Activated naive CD8-positive, alpha-beta T cell treated with anti-CD3 and anti-CD28 coated beads for 36 hours (primary cell): ENCODE results near the gene CDC42EP3. TPM values are rescaled to one million over a fixed set of nuclear protein-coding genes. Genes with fewer than 3 reads are reported as not detected.

Experiments
- DNase-seq: peaks from one replicate; pipeline ENCODE4 v3.0.0; 2021
- H3K27ac Mint-ChIP-seq: one replicate; pipeline ENCODE4 v1.8.0; 2022; ENCODE audit warnings: mild to moderate bottlenecking, moderate library complexity, mixed read lengths
- H3K27me3 Mint-ChIP-seq: one replicate; pipeline ENCODE4 v1.8.0; 2022; ENCODE audit warnings: mild to moderate bottlenecking, mixed read lengths
- H3K36me3 Mint-ChIP-seq: one replicate; pipeline ENCODE4 v1.8.0; 2021; ENCODE audit warnings: mild to moderate bottlenecking, mixed read lengths
- H3K4me1 Mint-ChIP-seq: one replicate; pipeline ENCODE4 v1.8.0; 2021; ENCODE audit warnings: mixed read lengths
- H3K4me3 Mint-ChIP-seq: one replicate; pipeline ENCODE4 v1.8.0; 2022; ENCODE audit warnings: mild to moderate bottlenecking, moderate library complexity, mixed read lengths
- H3K9me3 Mint-ChIP-seq: one replicate; pipeline ENCODE4 v1.8.0; 2022; ENCODE audit warnings: mixed read lengths
- total RNA-seq, 2 experiments: library from RNA; stranded (reverse); gene quantifications; one replicate each; pipeline ENCODE4 v1.2.3, GENCODE V29; 2021

CDC42EP3 gene
- total RNA-seq, 2 experiments from 2014 or later, result 18.6 to 22.2 TPM

- Mint-ChIP-seq H3K4me1 (peaks cover 61% of the 10 kb centered on the region), H3K36me3 (peaks cover 42% of the 10 kb centered on the region), H3K27me3 (no peaks in the 10 kb centered on the region), H3K4me3 (no peak overlapping the region), H3K9me3 (peaks cover 6% of the 10 kb centered on the region), H3K27ac (no peak overlapping the region)
- DNase-seq, result no peak
Observed at GRCh38 chr2:37638973-37639372, 32.5 kb downstream of the CDC42EP3 start.

DNA sequence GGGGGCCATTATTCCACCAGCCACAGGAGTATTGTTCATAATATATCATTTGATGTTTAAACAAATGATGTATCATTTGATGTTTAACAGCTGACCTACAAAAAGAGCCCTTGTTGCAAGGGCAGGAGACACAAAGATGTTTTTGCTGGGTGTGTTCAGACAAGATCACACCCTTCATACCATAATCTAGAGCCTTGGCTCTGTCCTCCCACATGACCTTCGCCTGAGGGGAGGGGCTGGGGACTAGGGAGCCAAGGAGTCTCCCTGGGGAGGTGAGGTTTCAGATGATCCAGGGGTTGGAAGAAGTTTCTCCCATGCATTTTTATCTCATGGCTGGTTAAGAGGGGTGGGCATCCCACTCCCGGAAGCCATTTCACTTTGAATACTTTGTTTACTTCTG is 33.5 kb downstream of the CDC42EP3 start:
- Mint-ChIP-seq H3K36me3 (peaks cover 37% of the 10 kb centered on the region), H3K4me1 (peaks cover 58% of the 10 kb centered on the region), H3K9me3 (peaks cover 4% of the 10 kb centered on the region), H3K4me3 (no peak overlapping the region), H3K27ac (peak overlapping the region; percentile 20), H3K27me3 (no peaks in the 10 kb centered on the region)
- DNase-seq, result no peak

DNA sequence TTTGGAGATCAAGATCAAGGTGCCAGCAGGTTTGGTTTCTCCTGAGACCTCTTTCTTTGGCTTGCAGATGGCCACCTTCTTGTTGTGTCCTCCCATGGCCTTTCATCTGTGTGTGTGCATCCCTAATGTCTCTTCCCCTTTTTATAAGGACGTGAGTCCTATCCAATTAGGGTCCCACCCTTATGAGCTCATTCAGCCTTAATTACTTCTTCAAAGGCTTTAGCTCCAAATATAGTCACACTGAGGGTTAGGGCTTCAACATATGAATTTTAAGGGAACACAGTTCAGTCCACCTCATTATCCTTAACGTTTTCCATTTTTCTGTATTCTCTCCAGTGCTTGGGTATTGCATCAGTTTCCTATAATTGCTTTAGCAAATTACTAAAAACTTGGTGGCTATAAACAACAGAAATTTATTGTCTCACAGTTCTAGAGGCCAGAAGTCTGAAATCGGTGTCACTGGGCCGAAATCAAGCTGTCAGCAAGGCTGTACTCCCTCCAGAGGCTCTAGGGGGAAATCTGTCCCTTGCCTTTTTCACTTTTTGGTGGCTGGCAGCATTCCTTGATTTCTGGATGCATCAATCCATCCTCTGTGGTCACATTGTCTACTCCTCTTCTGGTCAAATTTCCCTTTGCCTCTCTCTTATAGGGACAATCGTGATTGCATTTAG is 34.1 kb downstream of the CDC42EP3 start:
- Mint-ChIP-seq H3K27ac (peak overlapping the region; percentile 91), H3K9me3 (peaks cover 5% of the 10 kb centered on the region), H3K4me3 (no peak overlapping the region), H3K36me3 (peaks cover 34% of the 10 kb centered on the region), H3K27me3 (no peaks in the 10 kb centered on the region), H3K4me1 (peaks cover 59% of the 10 kb centered on the region)
- DNase-seq, result no peak

DNA sequence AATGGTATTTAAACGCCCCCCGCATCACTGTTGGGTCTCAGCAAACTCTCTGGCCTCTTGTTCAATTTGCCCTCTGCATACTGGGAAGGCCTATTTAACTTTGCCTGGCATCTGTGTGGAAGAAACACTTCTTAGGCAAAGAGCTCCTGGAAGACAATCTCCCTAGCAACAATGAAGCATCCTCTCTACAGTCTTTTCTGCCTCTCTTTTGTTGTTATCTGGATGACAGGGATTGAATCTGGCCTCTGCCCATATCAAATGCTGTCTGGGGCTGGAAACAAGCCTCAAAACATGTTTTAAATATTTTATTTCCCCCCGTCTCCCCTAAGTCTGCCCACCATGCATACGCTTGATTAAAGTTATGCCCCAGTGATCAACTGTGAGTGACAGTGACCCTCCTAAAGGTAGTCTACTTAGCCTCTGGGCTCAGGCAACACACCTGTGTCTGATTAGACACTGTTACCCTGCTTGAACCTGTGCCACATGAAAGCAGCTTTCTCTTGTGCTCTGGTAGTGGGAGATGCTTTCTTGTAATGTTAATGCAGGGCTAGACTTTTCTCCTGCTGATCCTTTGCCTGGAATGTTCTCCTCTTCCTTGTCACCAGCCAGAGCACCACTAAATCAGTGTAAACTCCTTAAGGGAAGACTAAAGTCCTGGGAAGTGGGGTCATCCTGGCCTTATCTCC is 34.9 kb downstream of the CDC42EP3 start:
- no peak overlapping the region for H3K4me3 Mint-ChIP-seq

GRCh38 chr2:37635504-37636380 is 35.7 kb downstream of the CDC42EP3 start:
- peak; percentile 76 for DNase-seq
- peak overlapping the region; percentile 91 for H3K27ac Mint-ChIP-seq
- peaks cover 19% of the 10 kb centered on the region for H3K36me3 Mint-ChIP-seq
- H3K4me3 Mint-ChIP-seq, result peak overlapping the region; percentile 15
- peaks cover 56% of the 10 kb centered on the region for H3K4me1 Mint-ChIP-seq
- H3K9me3 Mint-ChIP-seq, result peaks cover 2% of the 10 kb centered on the region
- no peaks in the 10 kb centered on the region for H3K27me3 Mint-ChIP-seq

More for the DNA sequence above, 34.9 kb downstream of the CDC42EP3 start:
- Mint-ChIP-seq H3K27ac (peak overlapping the region; percentile 91), H3K27me3 (no peaks in the 10 kb centered on the region), H3K36me3 (peaks cover 26% of the 10 kb centered on the region), H3K9me3 (peaks cover 5% of the 10 kb centered on the region), H3K4me1 (peaks cover 53% of the 10 kb centered on the region)
- no peak for DNase-seq

GRCh38 chr2:37634914-37635503 is 36.4 kb downstream of the CDC42EP3 start:
- peak; percentile 37 for DNase-seq
- H3K4me1 Mint-ChIP-seq, result peaks cover 63% of the 10 kb centered on the region
- H3K4me3 Mint-ChIP-seq, result peak overlapping the region; percentile 53
- H3K36me3 Mint-ChIP-seq, result peaks cover 16% of the 10 kb centered on the region
- no peaks in the 10 kb centered on the region for H3K27me3 Mint-ChIP-seq
- H3K9me3 Mint-ChIP-seq, result peaks cover 2% of the 10 kb centered on the region
- H3K27ac Mint-ChIP-seq, result peak overlapping the region; percentile 91

DNA sequence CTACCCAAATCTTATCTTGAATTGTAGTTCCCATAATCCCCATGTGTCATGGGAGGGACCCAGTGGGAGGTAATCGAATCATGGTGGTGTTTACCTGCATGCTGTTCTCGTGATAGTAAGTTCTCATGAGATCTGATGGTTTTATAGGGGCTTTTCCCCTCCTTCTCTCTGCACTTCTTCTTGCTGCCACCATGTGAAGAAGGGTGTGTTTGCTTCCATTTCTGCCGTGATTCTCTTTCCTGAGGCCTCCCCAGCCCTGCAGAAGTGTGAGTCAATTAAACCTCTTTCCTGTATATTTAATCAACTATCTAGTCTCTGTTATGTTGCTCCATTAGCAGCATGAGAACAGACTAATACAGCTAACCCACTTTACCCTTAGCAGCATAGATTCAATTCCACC is 37.6 kb downstream of the CDC42EP3 start:
- H3K27ac Mint-ChIP-seq, result peak overlapping the region; percentile 69
- H3K36me3 Mint-ChIP-seq, result peaks cover 20% of the 10 kb centered on the region
- no peak overlapping the region for H3K4me3 Mint-ChIP-seq
- peaks cover 69% of the 10 kb centered on the region for H3K4me1 Mint-ChIP-seq
- H3K27me3 Mint-ChIP-seq, result no peaks in the 10 kb centered on the region
- H3K9me3 Mint-ChIP-seq, result peaks cover 2% of the 10 kb centered on the region
- no peak for DNase-seq

GRCh38 chr2:37633234-37633633 is 38.2 kb downstream of the CDC42EP3 start:
- Mint-ChIP-seq H3K27ac (peak overlapping the region; percentile 2), H3K9me3 (peaks cover 2% of the 10 kb centered on the region), H3K4me1 (peaks cover 70% of the 10 kb centered on the region), H3K27me3 (no peaks in the 10 kb centered on the region), H3K4me3 (no peak overlapping the region), H3K36me3 (peaks cover 20% of the 10 kb centered on the region)
- no peak for DNase-seq

DNA sequence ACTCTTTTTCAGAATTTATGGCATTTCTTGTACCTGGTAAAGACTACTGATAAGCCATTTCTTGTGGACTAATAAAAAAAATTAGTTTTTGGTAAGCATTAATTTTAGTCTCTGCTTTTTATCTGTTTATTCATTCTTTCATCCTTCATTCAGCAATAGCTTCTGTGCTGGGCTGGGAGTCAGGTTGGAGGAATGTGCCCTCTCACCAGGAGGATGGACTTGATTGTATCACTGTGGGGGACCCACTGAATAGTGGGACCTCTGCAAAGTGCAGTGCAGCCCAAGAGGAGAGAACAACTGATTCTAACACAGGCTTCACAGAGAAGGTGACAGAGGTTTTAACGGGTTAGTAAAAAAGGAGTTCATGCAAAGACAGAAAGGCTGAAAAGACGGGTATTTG is 39.1 kb downstream of the CDC42EP3 start:
- Mint-ChIP-seq H3K4me3 (no peak overlapping the region), H3K9me3 (peaks cover 2% of the 10 kb centered on the region), H3K36me3 (peaks cover 20% of the 10 kb centered on the region), H3K4me1 (peaks cover 71% of the 10 kb centered on the region), H3K27me3 (no peaks in the 10 kb centered on the region), H3K27ac (no peak overlapping the region)
- DNase-seq, result no peak

- Mint-ChIP-seq H3K4me3 (no peak overlapping the region), H3K9me3 (peaks cover 2% of the 10 kb centered on the region), H3K4me1 (peaks cover 72% of the 10 kb centered on the region), H3K27ac (no peak overlapping the region), H3K27me3 (no peaks in the 10 kb centered on the region), H3K36me3 (peaks cover 20% of the 10 kb centered on the region)
- DNase-seq, result no peak
Observed at GRCh38 chr2:37631698-37632097, 39.7 kb downstream of the CDC42EP3 start.

DNA sequence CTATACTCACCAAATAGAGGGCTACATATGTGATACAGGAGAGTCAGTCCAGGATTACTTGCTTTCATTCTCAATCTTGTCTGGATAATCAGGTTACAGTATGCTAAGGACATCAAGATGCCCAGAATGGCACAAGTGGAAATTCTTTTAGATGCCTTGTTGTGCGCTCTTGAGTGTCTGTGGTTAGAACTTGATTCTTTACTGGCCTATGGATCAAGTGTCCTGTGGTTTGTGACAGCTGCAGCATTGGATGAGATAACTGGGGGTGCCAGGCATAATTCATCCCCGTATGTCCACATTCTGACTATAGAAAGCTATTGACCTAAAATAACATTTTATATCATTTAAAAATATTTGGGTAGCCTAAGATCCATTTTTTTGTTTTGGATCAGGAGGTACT is 40.1 kb downstream of the CDC42EP3 start:
- Mint-ChIP-seq H3K9me3 (peaks cover 2% of the 10 kb centered on the region), H3K36me3 (peaks cover 20% of the 10 kb centered on the region), H3K4me3 (no peak overlapping the region), H3K27me3 (no peaks in the 10 kb centered on the region), H3K27ac (no peak overlapping the region), H3K4me1 (peaks cover 72% of the 10 kb centered on the region)
- no peak for DNase-seq

GRCh38 chr2:37630776-37631175 is 40.7 kb downstream of the CDC42EP3 start:
- H3K4me3 Mint-ChIP-seq, result no peak overlapping the region
- H3K9me3 Mint-ChIP-seq, result peaks cover 2% of the 10 kb centered on the region
- H3K36me3 Mint-ChIP-seq, result peaks cover 20% of the 10 kb centered on the region
- no peak for DNase-seq
- peaks cover 72% of the 10 kb centered on the region for H3K4me1 Mint-ChIP-seq
- H3K27ac Mint-ChIP-seq, result no peak overlapping the region
- no peaks in the 10 kb centered on the region for H3K27me3 Mint-ChIP-seq

DNA sequence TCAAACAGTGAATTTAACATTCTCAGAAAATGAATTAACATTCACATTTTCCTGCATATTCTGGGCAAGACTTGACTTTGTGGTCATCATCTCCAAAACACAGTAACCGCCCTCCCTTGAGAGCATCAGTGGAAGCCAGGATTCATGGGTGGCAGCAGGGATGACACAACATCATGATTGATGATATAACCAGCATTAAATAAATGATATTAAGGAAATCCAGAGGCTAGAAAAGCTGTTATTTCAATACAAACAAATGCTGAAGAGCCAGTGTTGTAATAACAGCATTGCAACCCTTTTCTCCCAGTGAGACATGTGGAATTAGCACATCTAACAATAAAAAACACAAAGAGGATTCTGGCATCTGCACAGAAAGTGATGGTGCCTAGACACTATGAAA is 41.1 kb downstream of the CDC42EP3 start:
- H3K4me3 Mint-ChIP-seq, result no peak overlapping the region

DNA sequence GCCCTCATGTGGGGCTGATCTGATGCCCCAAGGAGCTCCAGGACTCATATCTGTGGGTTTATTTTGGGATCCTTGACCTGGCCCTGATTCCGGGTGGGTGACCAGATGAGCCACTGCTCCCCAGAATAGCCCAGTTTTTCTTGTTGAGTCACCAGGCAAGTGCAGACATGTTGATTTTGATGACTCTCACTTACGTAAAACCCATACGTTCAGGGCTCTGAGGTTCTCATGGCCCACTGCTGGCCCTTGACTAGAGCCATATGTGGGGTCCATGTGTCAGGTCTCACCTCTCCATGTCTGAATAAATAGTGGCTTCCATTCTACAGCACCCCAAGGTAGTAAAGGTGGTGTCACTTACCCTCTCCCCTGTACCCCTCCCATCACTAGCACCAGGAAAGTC is 41.9 kb downstream of the CDC42EP3 start:
- H3K27me3 Mint-ChIP-seq, result no peaks in the 10 kb centered on the region
- no peak overlapping the region for H3K4me3 Mint-ChIP-seq
- peaks cover 2% of the 10 kb centered on the region for H3K9me3 Mint-ChIP-seq
- peaks cover 17% of the 10 kb centered on the region for H3K36me3 Mint-ChIP-seq
- no peak for DNase-seq
- peak overlapping the region; percentile 43 for H3K27ac Mint-ChIP-seq
- peaks cover 74% of the 10 kb centered on the region for H3K4me1 Mint-ChIP-seq

More for the DNA sequence above, 41.1 kb downstream of the CDC42EP3 start:
- Mint-ChIP-seq H3K27me3 (no peaks in the 10 kb centered on the region), H3K4me1 (peaks cover 74% of the 10 kb centered on the region), H3K36me3 (peaks cover 20% of the 10 kb centered on the region), H3K27ac (no peak overlapping the region), H3K9me3 (peaks cover 2% of the 10 kb centered on the region)
- DNase-seq, result no peak

DNA sequence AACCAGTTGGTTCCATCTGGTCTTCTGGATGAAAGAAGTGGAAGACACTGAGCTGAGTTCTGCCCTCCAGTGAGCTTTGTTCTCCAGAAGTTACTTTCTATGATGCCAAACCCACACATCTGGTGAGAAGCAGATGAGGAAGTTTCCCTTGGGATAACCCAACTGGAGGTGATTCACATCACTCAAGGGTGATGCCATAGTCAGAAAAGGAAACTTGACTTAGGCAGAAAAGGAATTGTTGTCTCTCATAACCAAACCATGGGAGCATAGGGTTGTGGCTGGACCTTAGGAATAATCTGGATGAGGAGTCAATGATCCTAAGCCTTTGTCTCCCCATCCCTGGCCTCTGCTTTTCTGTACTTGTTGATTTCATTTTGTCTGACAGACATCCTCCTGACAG is 43.7 kb downstream of the CDC42EP3 start:
- H3K36me3 Mint-ChIP-seq, result peaks cover 13% of the 10 kb centered on the region
- H3K27ac Mint-ChIP-seq, result peak overlapping the region; percentile 42

More for the DNA sequence above, 43.7 kb downstream of the CDC42EP3 start:
- no peaks in the 10 kb centered on the region for H3K27me3 Mint-ChIP-seq
- H3K4me3 Mint-ChIP-seq, result no peak overlapping the region
- H3K9me3 Mint-ChIP-seq, result no peaks in the 10 kb centered on the region
- no peak for DNase-seq
- H3K4me1 Mint-ChIP-seq, result peaks cover 78% of the 10 kb centered on the region
